Stimulated activated CD4-positive, alpha-beta T cell treated with anti-CD3 and anti-CD28 coated beads, Interleukin-1b, Interleukin-23, amount 100 ng/mL, for 4 hours (primary cell): ENCODE results near the gene DXO.
"Not testable (repeated sequence)": the region's sequence is repeated elsewhere in the genome, so short reads cannot be mapped to it uniquely, and the experiment has no call there.

Experiments
- DNase-seq, 2 donors: peaks; one replicate each; pipeline ENCODE4 v3.0.0-alpha.2; 2020; ENCODE audit warnings: low read depth in 2 of 2

DXO gene

DNA sequence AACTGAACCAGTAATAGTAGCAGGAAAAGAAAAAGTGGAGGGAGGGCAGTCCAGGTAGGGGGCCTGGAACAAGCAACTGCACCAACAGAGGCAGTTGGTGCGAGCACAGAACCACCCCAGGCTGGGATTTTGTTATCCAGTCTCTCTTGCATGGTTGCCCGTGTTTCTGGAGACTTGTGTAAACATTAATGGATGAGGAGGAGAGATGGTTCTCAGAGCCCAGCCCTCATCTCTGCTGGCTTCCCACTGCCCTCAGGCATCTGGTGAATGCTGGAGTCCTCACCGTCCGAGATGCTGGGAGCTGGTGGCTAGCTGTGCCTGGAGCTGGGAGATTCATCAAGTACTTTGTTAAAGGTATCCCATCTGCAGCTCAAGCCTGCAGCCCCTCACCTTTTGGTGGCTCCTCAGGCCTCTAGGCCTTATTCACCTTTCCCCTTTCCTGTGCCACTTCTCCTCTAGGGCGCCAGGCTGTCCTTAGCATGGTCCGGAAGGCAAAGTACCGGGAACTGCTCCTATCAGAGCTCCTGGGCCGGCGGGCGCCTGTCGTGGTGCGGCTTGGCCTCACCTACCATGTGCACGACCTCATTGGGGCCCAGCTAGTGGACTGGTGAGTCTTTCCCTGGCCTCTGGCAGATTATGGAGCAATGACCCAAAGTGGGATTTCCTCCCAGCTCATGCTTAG lies 8.4 kb upstream of the DXO start:
- not testable (repeated sequence) for DNase-seq

DNA sequence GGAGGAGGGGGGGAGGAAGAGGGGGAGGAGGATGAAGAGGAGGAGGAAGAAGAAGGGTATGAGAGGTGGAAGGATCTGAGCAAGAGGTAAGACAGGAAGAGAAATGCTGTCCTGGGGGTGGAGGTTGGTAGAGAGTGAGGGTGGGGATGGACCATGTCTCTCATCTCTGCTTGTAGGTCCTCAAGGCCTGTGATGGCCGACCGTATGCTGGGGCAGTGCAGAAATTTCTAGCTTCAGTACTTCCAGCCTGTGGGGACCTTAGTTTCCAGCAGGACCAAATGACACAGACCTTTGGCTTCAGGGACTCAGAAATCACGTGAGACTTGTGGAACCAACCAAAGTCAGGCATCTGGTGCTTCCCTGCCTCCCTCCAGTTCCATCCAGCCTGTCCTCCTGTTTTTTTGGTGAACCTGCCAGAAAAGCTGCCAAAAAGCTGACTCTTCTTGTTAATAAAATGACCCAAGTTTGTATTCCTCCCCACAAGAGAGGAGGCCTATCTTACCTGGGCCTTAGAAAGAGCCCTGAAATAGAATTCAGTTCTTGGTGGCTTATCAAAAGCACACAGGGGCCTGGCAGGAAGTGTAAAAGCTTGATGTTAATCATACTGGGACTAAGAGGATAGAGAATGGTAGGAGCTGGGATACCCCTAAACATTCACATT lies 7.4 kb upstream of the DXO start:
- DNase-seq, result no peak

DNA sequence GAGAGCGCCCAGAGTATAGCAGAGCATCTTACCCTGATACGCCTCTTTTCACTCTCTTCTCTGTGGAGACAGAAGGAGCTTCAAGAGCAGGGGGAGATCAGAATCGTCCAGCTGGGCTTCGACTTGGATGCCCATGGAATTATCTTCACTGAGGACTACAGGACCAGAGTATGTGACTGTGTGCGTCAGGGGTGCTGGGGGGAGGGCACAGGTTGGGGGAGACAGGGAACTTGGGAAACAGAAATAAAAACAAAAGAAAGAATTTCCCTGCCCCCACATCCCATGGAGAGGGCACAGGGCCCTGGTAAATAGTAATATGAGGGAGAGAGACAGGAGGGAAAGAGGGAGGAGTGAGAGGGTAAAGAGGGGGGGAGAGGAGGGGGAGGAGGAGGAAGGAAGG lies 6.9 kb upstream of the DXO start:
- no peak for DNase-seq

DNA sequence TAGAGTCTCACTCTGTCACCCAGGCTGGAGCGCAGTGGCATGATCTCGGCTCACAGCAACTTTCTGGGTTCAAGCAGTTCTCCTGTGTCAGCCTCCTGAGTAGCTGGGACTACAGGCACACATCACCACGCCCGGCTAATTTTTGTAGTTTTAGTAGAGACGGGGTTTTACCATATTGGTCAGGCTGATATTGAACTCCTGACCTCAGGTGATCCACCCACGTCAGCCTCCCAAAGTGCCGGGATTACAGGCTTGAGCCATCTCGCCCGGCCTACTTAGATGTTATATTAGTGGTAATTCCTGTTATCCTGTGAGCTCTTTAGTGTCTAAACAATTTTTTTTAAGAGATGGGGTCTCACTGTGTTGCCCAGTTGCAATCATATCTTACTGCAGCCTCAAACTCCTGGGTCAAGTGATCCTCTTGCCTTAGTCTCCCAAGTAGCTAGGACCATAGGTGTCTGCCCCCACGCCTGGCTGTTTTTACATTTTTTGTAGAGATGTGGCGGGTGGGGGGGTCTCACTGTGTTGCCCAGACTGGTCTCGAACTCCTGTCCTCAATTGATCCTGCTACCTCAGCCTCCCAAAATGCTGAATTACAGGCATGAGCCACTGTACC lies 6.0 kb upstream of the DXO start:
- no peak for DNase-seq

DNA sequence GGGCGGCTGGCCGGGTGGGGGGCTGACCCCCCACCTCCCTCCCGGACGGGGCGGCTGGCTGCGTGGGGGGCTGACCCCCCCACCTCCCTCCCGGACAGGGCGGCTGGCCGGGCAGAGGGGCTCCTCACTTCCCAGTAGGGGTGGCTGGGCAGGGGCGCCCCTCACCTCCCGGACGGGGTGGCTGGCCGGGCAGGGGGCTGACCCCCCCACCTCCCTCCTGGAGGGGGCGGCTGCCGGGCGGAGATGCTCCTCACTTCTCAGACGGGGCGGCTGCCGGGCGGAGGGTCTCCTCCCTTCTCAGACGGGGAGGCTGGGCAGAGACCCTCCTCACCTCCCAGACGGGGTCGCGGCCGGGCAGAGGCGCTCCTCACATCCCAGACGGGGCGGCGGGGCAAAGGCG lies 4.1 kb upstream of the DXO start:
- not testable (repeated sequence) for DNase-seq

DNA sequence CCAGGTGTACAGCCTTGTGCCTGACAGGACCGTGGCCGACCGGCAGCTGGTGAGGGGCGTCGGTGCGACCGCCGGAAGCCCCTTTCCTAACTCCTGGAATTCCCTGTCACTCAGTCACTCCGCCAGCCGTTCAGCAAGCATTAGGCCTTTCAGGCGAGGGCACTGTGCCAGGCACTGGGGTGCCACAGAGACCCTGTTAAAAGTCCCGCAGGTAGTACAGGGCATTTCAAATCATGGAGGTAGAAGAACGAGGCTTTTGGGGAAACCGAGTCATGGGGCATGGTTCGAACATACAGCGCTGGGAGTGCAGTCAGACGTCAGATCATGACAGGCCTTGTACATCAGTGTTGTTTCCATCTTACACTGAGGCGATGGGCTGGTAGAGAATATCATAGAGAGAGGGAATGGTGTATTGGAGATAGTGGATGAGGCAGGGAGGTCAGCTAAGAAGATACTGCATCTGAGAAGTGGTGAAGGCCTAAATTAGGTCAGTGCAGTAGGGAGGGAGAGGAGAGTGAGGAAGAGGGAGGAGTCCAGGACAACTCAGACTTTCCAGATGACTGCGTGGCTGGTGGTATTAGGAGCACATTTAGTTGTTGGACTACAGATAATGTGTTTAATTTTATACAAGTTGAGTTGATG lies 892 bp upstream of the DXO start:
- DNase-seq, result no peak

DNA sequence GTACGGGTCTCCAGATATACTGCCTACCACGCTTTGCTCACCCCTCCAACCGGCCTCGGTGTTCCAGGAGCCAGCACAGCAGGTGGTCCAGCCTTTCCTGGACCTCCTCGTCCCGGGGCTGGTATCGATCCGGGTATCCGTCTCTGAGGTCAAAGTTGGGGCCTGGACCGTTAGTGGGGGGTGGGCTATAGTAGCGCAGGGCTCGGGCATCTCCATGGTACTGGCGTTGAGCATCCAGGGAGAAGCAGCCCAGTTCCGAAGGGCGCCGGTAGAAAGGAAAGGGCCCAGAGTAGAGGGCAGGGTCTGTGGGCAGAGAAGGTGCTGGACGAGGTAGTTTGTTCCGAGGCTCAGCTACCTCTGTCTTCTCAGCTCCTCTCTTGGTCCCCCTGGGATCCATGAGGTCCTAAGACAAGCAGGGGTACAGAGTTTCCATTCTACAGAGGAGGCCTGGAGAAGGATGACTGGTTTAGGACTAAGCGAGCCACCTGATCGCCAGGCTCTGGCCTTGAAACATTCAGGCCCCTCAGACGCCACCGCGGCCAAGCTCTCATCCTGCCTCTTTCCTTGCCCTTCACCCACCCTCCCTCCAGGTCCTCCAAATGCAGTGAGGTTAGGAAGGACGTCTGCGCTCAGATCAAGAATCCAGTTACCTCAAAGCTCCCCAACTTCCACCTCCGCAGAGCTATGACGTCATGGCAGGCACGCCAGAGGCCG lies 502 bp downstream of the DXO start:
- DNase-seq, result no peak

DNA sequence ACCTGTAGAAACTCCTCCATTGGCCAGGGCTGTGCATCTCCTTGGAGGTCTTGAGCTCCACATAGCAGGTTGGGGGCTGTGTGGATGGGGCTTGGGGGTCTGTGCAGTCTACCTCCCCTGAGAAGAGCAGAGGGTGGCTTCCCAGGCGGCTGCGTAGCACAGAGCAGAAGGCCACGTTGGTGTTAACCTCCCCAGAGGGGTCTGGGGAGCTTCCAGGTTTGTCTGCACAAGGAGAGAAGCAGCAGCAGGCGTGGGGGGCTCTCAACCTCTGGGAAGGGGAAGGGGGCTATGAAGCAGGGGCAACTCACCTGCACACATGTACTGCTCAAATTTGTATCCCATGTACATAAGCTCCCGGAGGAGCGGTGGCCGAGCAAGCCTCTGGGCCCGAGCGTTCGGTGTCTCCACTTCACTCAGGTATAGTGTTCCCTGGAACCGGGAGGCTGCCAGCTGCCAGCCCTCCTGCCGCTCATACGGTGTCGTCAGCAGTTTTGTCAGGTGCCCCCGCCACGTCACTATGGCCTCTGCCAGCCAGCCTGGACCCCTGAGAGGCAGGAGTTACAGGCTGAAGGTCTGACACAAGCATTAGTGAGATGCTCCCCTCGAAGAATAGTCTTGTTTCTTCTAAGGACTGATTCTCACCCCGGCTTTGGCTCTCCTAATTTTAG lies 1.2 kb downstream of the DXO start:
- DNase-seq, result no peak

DNA sequence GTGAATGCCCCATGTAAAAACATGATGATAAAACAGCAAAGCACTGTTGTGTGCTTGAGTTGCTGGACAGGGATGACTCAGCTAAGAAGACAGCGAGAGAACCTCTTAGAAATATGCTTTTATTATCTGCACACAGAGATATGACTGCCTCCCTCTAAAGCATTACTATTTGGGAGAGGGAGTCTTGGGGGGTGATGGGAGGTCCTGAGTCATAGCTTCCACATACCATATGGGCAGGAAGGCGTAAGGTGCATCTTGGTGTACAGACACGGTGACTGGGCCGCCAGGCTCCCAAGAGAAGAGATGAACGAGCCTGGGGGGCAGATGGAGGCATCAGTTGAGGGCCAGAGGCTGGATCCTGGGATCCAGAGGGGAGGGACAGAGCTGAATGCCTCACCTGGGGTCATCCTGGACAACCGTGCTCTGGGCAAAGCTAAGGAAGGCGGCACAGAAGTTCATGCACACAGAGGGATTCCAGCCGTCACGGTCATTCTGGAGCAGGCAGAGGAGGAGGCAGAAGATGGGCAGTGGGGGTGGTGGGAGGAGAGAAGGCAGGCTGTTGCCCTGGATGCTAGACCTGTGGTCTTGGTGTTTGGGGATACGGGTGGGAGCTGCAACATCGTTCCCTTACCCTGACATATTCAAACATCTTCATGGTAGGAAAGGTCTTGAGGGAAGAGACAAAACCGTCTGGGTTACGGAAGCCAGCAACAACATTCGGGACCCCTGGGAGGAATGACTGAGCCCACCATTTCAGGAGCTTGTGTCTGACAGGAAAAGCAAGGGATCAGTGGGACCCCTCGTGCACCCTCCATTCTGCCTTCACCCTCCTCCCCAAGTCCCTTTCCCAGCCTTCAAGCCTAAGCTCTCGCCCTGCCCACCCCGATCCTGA lies 2.0 kb downstream of the DXO start:
- no peak for DNase-seq

DNA sequence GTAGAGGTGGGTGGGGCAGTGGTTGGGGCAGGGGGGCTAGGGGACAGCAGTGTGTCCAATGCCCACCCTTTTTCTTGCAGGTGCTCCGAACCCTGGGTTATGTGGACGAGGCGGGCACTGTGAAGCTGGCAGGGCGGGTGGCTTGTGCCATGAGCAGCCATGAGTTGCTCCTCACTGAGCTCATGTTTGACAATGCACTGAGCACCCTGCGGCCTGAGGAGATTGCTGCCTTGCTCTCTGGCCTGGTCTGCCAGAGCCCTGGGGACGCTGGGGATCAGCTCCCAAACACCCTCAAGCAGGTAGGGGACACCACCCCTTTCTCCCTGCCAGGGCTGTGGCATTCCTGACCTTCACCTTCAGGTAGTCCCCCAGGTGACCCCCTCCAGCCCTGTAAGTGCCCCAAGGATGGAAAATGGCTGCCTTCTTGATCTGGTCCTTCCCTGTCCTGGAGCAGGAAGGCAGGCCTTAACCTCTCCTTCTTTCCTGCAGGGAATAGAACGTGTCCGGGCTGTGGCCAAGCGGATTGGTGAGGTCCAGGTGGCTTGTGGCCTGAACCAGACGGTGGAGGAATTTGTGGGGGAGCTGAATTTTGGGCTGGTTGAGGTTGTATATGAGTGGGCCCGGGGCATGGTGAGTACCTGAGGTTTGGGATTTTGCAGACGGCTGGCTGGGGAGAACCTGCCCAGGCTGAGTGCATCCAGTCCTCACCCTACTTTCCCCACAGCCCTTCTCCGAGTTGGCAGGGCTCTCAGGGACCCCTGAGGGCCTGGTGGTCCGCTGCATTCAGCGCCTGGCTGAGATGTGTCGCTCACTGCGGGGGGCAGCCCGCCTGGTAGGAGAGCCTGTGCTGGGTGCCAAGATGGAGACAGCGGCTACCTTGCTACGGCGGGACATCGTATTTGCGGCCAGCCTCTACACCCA lies 2.9 kb downstream of the DXO start:
- no peak for DNase-seq

DNA sequence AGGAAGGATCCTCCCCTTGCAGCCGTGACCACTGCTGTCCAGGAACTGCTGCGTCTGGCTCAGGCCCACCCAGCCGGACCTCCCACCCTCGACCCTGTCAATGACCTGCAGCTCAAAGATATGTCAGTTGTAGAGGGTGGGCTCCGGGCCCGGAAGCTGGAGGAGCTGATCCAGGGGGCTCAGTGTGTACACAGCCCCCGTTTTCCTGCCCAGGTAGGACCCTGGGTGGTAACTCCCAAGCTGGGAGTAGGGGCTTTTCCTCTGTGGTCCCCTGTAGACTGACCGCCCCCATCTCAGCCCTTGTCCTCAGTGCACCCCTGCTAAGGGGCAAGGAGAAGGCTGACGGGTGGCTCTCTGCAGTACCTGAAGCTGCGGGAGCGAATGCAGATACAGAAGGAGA lies 3.6 kb downstream of the DXO start:
- no peak for DNase-seq

DNA sequence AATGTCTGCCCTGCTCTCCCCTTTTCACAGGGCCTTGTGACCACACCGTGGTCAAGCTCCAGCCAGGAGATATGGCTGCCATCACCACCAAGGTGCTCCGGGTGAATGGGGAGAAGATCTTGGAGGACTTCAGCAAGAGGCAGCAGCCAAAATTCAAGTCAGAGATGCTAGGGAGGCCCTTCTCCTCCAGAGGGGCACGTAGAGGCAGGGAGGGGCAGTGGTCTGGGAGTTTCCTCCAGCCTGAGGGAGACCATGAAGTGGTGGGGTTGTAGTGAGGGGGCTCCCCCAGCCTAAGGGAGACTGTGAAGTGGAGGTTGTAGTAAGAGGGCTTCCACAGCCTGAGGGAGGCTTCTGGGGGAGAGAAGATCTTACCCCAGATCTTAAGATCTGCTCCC lies 4.0 kb downstream of the DXO start:
- DNase-seq, result no peak

DNA sequence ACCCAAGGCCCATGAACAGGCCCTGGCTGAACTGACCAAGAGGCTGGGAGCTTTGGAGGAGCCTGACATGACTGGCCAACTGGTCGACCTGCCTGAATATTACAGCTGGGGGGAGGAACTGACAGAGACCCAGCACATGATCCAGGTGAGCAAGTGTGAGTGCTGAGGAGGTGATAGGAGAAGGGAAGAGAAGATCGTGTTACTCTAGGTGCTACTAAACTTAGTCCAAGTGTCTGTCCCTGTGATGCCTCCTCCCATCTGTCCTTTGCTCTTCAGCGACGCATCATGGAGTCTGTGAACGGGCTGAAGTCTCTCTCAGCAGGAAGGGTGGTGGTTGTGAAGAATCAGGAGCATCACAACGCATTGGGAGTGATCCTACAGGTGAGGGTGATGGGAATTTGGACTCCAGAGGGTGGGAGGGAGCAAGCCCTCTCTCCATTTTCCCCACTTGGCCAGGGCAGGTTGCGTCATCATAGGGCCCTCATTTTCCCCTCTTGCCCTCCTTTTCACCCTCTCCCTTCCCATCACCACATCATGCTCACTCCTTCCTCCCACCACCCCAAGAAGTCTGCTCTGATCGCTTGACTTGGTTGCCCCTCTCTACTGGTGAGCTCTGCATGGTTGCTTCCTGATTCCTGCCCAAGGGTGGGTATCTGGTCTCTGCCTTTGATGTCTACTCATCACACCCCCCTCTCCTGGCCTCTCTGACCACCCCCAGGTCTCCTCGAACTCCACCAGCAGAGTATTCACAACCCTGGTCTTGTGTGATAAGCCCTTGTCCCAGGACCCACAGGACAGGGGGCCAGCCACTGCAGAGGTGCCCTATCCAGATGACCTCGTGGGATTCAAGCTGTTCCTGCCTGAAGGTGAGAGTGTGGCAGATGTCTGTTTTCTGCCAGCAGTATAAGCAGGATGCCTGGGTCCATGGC lies 4.7 kb downstream of the DXO start:
- DNase-seq, result no peak

DNA sequence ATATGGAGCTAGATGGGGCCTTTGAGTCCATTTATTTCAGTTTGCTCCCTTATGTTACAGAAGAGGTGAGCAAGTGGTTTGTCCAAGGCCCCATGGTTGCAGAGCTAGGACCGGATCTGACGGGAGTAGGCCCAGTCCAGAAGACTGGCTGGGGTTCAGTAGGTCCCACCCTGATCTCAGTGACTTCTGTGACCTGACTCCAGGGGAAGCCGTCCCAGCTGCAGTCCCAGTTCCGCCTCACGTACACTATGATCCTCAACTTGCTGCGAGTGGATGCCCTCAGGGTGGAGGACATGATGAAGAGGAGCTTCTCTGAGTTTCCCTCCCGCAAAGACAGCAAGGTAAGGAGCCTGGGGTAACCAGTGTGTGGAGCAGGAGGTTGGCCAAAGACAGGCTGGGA lies 5.4 kb downstream of the DXO start:
- DNase-seq, result no peak

DNA sequence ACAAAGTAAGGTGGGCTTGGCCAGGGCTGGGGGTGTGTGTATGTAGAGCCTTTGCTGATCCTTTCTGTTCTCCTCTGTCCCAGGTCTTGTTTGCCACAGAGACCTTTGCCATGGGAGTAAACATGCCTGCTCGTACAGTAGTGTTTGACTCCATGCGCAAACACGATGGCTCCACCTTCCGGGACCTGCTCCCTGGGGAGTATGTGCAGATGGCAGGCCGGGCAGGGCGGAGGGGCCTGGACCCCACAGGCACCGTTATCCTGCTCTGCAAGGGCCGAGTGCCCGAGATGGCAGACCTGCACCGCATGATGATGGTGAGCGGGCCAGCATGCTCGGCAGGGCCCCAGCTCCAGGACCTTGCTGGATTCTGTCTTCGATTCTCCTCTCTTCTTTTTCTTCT lies 6.2 kb downstream of the DXO start:
- DNase-seq, result no peak

DNA sequence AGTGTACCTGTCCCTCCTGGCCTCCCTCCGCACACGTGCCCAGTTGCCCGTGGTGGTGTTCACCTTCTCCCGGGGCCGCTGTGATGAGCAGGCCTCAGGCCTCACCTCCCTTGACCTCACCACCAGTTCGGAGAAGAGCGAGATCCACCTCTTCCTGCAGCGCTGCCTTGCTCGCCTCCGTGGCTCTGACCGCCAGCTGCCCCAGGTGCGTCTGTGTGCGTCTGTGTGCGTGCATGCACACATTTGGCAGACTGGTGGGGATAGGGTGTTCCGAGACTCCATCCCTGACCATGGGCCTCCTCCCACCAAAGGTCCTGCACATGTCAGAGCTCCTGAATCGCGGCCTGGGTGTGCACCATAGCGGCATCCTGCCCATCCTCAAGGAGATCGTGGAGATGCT lies 8.0 kb downstream of the DXO start:
- no peak for DNase-seq

DNA sequence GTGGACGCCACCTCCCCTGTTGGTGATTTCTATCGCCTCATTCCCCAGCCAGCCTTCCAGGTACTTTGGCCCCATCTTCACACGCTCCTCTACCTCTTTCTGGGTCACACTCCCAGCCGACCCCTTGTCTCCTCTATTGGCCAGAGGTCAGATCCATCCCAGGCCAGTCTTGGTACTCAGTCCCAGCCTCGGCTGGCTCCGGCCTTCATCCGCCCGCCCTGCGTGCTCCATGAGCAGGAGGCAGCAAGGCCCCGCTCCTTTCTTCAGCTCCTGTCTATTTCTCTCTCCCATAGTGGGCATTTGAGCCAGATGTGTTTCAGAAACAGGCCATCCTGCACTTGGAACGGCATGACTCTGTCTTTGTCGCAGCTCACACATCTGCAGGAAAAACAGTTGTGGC lies 10.3 kb downstream of the DXO start:
- no peak for DNase-seq
